ENCODE measurements around the gene GATD1. TPM values are rescaled to one million over a fixed set of nuclear protein-coding genes. Genes with fewer than 3 reads are reported as not detected.

The GATD1 gene
- polyA plus RNA-seq, 10 donors: 30.5 to 49.5 (median 39.2) TPM

Other genes starting within 250 kb of the GATD1 start
- 100 to 1,000 TPM in 5 of 10 donors, 10 to 100 TPM in 5; 84.1 to 114 (median 101) TPM for gene HRAS, start 241.9 kb downstream of the GATD1 start, polyA plus RNA-seq (ENCODE audit: insufficient read length in 10 of 10)
- 1 to 10 TPM; 2.7 to 7.0 (median 4.9) TPM for gene LRRC56, start 240.0 kb downstream of the GATD1 start, polyA plus RNA-seq (ENCODE audit: insufficient read length in 10 of 10)
- 1 to 10 TPM in 1 of 10 donors, under 1 TPM in 9; 0.17 to 1.1 (median 0.44) TPM for gene LMNTD2, start 216.7 kb downstream of the GATD1 start, polyA plus RNA-seq (ENCODE audit: insufficient read length in 10 of 10)
- 1 to 10 TPM; 1.1 to 3.7 (median 2.2) TPM for gene RASSF7, start 216.5 kb downstream of the GATD1 start, polyA plus RNA-seq (ENCODE audit: insufficient read length in 10 of 10)
- 10 to 100 TPM; 13.5 to 22.1 (median 16.5) TPM for gene PHRF1, start 201.0 kb downstream of the GATD1 start, polyA plus RNA-seq (ENCODE audit: insufficient read length in 10 of 10)
- 10 to 100 TPM in 4 of 10 donors, 1 to 10 TPM in 6; 6.3 to 13.1 (median 9.6) TPM for gene IRF7, start 161.5 kb downstream of the GATD1 start, polyA plus RNA-seq (ENCODE audit: insufficient read length in 10 of 10)
- 1 to 10 TPM in 7 of 10 donors, under 1 TPM in 3; 0.60 to 2.1 (median 1.2) TPM for gene CDHR5, start 152.5 kb downstream of the GATD1 start, polyA plus RNA-seq (ENCODE audit: insufficient read length in 10 of 10)
- 100 to 1,000 TPM in 1 of 10 donors, 10 to 100 TPM in 9; 31.7 to 107 (median 61.3) TPM for gene SCT, start 150.3 kb downstream of the GATD1 start, polyA plus RNA-seq (ENCODE audit: insufficient read length in 10 of 10)
- gene DRD4, start 140.2 kb downstream of the GATD1 start, polyA plus RNA-seq (ENCODE audit: insufficient read length in 10 of 10): under 1 TPM; 0.23 to 0.90 (median 0.73) TPM
- 10 to 100 TPM; 22.1 to 40.7 (median 29.2) TPM for gene DEAF1, start 82.3 kb downstream of the GATD1 start, polyA plus RNA-seq (ENCODE audit: insufficient read length in 10 of 10)
- gene TMEM80, start 81.7 kb downstream of the GATD1 start, polyA plus RNA-seq (ENCODE audit: insufficient read length in 10 of 10): 10 to 100 TPM; 10.6 to 27.9 (median 16.7) TPM
- 1 to 10 TPM; 1.5 to 9.0 (median 2.8) TPM for gene EPS8L2, start 71.3 kb downstream of the GATD1 start, polyA plus RNA-seq (ENCODE audit: insufficient read length in 10 of 10)
- 10 to 100 TPM; 55.0 to 92.1 (median 66.3) TPM for gene TALDO1, start 30.0 kb downstream of the GATD1 start, polyA plus RNA-seq (ENCODE audit: insufficient read length in 10 of 10)
- gene CEND1, start 12.6 kb upstream of the GATD1 start, polyA plus RNA-seq (ENCODE audit: insufficient read length in 10 of 10): 1 to 10 TPM in 1 of 10 donors, under 1 TPM in 9; 0.35 to 1.0 (median 0.60) TPM
- gene SLC25A22, start 20.8 kb upstream of the GATD1 start, polyA plus RNA-seq (ENCODE audit: insufficient read length in 10 of 10): 10 to 100 TPM in 6 of 10 donors, 1 to 10 TPM in 4; 9.0 to 16.8 (median 10.2) TPM
- 10 to 100 TPM in 1 of 10 donors, 1 to 10 TPM in 9; 4.4 to 10.5 (median 6.3) TPM for gene PIDD1, start 27.7 kb upstream of the GATD1 start, polyA plus RNA-seq (ENCODE audit: insufficient read length in 10 of 10)
- gene RPLP2, start 32.5 kb upstream of the GATD1 start, polyA plus RNA-seq (ENCODE audit: insufficient read length in 10 of 10): 1,000 to 10,000 TPM; 1,394 to 1,882 (median 1,587) TPM
- gene PNPLA2, start 41.4 kb upstream of the GATD1 start, polyA plus RNA-seq (ENCODE audit: insufficient read length in 10 of 10): 10 to 100 TPM; 18.4 to 32.9 (median 27.9) TPM
- gene CRACR2B, start 50.4 kb upstream of the GATD1 start, polyA plus RNA-seq (ENCODE audit: insufficient read length in 10 of 10): 10 to 100 TPM in 6 of 10 donors, 1 to 10 TPM in 4; 8.2 to 16.0 (median 10.9) TPM
- 100 to 1,000 TPM; 113 to 161 (median 135) TPM for gene CD151, start 55.5 kb upstream of the GATD1 start, polyA plus RNA-seq (ENCODE audit: insufficient read length in 10 of 10)
- gene POLR2L, start 65.0 kb upstream of the GATD1 start, polyA plus RNA-seq (ENCODE audit: insufficient read length in 10 of 10): 100 to 1,000 TPM in 6 of 10 donors, 10 to 100 TPM in 4; 69.6 to 159 (median 104) TPM
- 10 to 100 TPM; 41.1 to 72.2 (median 49.6) TPM for gene TSPAN4, start 65.4 kb upstream of the GATD1 start, polyA plus RNA-seq (ENCODE audit: insufficient read length in 10 of 10)
- gene CHID1, start 133.3 kb upstream of the GATD1 start, polyA plus RNA-seq (ENCODE audit: insufficient read length in 10 of 10): 10 to 100 TPM; 53.2 to 82.8 (median 64.0) TPM
- gene AP2A2, start 148.4 kb upstream of the GATD1 start, polyA plus RNA-seq (ENCODE audit: insufficient read length in 10 of 10): 10 to 100 TPM; 40.5 to 62.5 (median 49.2) TPM

Data from muscle of back (tissue), 10 donors.